LoVo (cell line): ENCODE results near the gene LRP3.

ENCODE experiments used
- DNase-seq: peaks from one replicate; pipeline ENCODE4 v3.0.0-alpha.2; 2016; ENCODE audit warnings: low spot score

The LRP3 gene

DNA sequence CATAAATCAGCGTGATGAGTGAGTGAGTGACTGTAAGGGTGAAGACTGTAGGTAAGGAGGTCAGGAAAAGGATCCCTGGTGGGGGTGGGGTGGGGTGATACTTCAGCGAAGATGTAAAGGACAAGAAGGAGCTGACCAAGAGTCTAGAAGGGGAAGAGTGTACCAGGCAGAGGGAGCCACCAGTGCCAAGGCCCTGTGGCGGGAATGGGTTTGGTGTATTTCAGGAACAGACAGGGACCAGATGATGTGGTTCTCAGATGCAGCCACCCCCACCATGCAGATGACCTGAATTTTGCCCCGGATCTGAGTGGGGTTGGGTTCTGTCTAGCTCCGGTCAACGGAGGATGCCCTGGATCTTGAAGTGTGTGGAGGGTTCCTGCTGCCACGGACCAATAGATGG, 61.7 kb downstream of the LRP3 start:
- DNase-seq, result no peak

DNA sequence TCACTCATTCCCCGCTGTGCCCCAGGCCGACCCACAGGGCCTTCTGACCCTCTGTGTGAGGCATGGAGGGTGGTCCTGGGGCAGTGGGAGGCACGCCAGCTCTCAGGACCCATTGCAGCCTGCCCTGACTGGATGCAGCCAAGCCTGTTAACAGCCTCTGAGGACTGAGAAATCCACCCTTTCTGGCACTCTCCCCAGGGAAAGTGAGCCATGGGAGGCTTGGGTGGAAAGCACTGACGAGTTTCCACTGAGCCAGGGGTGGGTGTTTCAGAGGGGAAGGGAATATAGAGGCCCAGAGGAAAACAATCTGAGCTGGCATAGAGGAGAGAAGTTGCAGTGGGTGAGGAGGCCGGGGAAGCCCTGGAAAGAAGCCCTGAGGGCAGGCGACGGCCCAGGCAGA, 62.1 kb downstream of the LRP3 start:
- DNase-seq, result no peak

DNA sequence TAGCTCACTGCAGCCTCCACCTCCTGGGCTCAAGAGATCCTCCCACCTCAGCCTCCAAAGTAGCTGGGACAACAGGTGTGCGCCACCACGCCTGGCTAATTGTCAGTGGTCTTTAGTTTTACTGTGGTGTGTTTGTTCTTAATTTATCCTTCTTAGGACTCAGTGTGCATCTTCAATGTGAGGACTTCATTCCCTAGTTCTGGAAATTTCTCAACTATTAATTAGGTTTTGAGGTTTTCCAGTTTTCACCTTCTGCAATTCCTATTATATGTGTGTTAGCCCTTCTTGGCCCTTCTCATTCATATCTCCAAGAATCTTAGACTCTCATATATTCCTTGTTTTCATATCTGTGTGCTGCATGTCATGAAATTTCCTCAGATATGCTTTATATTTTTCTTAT, 63.7 kb downstream of the LRP3 start:
- DNase-seq, result no peak
